ENCODE data around the gene EPN3. TPM values are rescaled to one million over a fixed set of nuclear protein-coding genes. Genes with fewer than 3 reads are reported as not detected.

EPN3 gene
- polyA plus RNA-seq, 1 experiment = not detected

DNA sequence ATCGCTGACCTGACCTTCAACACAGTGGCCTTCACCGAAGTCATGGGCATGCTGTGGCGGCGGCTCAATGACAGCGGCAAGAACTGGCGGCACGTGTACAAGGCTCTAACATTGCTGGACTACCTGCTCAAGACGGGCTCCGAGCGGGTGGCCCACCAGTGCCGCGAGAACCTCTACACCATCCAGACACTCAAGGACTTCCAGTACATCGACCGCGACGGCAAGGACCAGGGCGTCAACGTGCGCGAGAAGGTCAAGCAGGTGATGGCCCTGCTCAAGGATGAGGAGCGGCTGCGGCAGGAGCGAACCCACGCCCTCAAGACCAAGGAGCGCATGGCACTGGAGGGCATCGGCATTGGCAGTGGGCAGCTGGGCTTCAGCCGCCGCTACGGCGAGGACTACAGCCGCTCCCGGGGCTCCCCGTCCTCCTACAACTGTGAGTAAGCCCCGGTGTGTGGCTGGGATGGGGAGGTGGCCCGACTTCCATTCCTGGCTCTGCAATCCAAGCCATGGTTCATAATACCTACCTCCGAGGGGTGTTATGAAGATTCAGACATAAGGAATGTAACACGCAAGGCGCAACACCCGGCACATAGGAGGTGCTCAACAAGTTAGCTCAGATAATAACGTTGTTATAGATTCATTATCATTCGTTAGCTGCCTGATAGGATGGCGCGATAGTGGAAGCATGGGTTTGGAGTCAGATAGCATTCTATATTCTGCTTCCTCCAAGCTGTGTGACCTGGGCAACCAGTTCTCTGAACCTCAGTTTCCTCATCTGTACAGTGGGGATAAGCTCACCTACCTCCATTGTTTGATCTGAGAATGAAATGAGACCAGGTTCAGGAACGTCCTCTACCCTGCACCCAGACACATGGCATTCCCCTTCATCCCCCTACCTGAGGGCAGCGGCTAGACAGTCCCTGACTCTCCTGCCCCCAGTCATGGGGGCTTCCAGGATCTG lies 4.4 kb downstream of the EPN3 start:
- peaks cover 14% of the 10 kb centered on the region for H3K27me3 ChIP-seq (ENCODE audit: control insufficient read depth, insufficient read depth, low read length)
- CTCF ChIA-PET = interaction anchor here (0.6 to 1.0 kb wide), 2 partner anchors 176 to 316 kb away, joined by 3 read pairs; no protein-coding TSS in a partner anchor

DNA sequence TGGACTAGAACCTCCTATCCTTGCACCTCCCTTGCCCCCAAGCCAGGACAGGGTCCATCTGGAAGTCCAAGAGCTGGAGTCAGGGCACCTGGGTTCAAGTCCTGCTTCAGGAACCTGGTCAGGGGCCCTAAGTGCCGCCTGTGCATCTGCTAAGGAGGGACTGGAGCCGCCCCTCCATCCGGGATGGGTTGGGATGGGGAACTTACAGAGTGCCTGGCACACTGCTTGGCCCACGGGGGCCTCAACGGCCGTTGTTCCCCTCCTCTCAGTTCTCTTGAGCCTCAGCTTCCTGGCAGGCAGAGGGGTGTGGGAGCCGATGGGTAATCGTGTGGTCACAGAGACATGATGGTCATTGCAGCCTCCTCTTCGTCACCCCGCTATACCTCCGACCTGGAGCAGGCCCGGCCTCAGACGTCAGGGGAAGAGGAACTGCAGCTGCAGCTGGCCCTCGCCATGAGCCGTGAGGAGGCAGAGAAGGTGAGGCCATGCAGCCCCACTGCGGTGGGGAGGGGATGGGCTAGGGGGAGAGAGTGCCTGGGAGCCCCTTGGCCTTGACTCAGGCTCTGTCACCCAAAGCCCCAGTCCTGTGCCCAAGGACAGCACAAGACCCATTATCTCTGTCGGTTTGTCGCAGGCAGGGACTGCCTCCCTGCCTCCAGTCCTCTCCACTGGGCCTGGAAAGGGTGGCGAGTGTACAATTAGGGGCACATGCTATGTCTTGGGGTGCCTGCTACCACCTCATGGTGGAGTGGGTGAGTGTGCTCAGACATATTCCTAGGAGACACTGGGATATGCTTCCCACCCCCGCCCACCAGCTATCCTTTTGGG lies 5.4 kb downstream of the EPN3 start:
- POLR2A ChIA-PET = no interaction called here
- TF ChIP-seq, protein P1, sequence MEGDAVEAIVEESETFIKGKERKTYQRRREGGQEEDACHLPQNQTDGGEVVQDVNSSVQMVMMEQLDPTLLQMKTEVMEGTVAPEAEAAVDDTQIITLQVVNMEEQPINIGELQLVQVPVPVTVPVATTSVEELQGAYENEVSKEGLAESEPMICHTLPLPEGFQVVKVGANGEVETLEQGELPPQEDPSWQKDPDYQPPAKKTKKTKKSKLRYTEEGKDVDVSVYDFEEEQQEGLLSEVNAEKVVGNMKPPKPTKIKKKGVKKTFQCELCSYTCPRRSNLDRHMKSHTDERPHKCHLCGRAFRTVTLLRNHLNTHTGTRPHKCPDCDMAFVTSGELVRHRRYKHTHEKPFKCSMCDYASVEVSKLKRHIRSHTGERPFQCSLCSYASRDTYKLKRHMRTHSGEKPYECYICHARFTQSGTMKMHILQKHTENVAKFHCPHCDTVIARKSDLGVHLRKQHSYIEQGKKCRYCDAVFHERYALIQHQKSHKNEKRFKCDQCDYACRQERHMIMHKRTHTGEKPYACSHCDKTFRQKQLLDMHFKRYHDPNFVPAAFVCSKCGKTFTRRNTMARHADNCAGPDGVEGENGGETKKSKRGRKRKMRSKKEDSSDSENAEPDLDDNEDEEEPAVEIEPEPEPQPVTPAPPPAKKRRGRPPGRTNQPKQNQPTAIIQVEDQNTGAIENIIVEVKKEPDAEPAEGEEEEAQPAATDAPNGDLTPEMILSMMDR (IDR thresholded peaks at IDR 0.05; ENCODE audit: insufficient read depth, low read depth, low read length) = no peak
- Histone ChIP-seq H3K36me3 (ENCODE audit: control insufficient read depth, insufficient read depth, low read length) (no peaks in the 10 kb centered on the region), H3K4me3 (ENCODE audit: low read depth, low read length) (no peak overlapping the region), H3K27me3 (ENCODE audit: control insufficient read depth, insufficient read depth, low read length) (peaks cover 4% of the 10 kb centered on the region)
- DNase-seq (ENCODE audit: low read depth) = no peak
- CTCF ChIA-PET = interaction anchor here (0.7 to 1.0 kb wide), 2 partner anchors 140 to 177 kb away, joined by 3 read pairs; no protein-coding TSS in a partner anchor

More for the DNA sequence above, 4.4 kb downstream of the EPN3 start:
- H3K36me3 ChIP-seq (ENCODE audit: control insufficient read depth, insufficient read depth, low read length) = no peaks in the 10 kb centered on the region
- H3K4me3 ChIP-seq (ENCODE audit: low read depth, low read length) = no peak overlapping the region
- no peak for DNase-seq (ENCODE audit: low read depth)
- TF ChIP-seq, protein P1 (IDR thresholded peaks at IDR 0.05; ENCODE audit: insufficient read depth, low read depth, low read length) = no peak
- POLR2A ChIA-PET = no interaction called here

DNA sequence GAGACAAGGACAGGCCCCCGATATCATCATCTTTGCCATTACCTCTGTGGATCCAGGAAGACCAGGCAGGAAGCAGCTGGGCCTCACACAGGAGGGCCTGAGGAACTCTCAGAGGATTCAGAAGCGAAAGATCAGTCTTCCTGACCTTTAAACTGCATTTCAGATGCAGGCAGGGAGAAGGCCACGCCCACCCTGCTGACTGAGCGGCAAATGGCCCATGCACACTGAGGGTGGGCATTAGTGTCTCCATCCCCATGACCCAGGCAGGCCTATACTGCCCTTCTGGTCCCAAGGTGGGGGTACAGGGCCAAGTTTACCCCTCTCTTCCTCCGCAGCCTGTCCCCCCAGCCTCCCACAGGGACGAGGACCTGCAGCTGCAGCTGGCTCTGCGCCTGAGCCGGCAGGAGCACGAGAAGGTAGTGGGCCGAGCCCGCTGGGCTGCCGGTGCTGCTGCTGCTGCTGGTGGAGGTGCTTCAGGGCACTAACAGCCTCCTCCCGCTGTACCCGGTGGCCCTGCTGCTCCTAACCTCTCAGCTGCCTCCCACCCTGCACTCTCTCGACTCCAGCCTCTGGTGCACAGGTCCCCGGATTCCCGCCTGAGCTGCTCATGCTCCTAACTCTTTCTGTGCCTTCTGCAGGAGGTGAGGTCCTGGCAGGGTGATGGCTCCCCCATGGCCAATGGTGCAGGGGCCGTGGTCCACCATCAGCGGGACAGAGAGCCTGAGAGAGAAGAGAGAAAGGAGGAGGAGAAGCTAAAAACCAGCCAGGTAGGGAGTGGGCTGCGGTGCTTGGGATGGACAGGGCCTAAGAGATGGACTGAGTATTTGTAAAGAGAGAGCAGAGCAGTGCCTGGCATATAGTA lies 6.2 kb downstream of the EPN3 start:
- H3K27me3 ChIP-seq (ENCODE audit: control insufficient read depth, insufficient read depth, low read length) = no peaks in the 10 kb centered on the region
- no peak overlapping the region for H3K4me3 ChIP-seq (ENCODE audit: low read depth, low read length)
- CTCF ChIA-PET = interaction anchor here (0.7 kb wide), 2 partner anchors 11 to 141 kb away, joined by 3 read pairs; no protein-coding TSS in a partner anchor
- POLR2A ChIA-PET = interaction anchor here (0.5 kb wide), 1 partner anchor 149 kb away, joined by 4 read pairs; no protein-coding TSS in a partner anchor
- TF ChIP-seq, protein P1 (IDR thresholded peaks at IDR 0.05; ENCODE audit: insufficient read depth, low read depth, low read length) = no peak
- DNase-seq (ENCODE audit: low read depth) = no peak
- no peaks in the 10 kb centered on the region for H3K36me3 ChIP-seq (ENCODE audit: control insufficient read depth, insufficient read depth, low read length)

DNA sequence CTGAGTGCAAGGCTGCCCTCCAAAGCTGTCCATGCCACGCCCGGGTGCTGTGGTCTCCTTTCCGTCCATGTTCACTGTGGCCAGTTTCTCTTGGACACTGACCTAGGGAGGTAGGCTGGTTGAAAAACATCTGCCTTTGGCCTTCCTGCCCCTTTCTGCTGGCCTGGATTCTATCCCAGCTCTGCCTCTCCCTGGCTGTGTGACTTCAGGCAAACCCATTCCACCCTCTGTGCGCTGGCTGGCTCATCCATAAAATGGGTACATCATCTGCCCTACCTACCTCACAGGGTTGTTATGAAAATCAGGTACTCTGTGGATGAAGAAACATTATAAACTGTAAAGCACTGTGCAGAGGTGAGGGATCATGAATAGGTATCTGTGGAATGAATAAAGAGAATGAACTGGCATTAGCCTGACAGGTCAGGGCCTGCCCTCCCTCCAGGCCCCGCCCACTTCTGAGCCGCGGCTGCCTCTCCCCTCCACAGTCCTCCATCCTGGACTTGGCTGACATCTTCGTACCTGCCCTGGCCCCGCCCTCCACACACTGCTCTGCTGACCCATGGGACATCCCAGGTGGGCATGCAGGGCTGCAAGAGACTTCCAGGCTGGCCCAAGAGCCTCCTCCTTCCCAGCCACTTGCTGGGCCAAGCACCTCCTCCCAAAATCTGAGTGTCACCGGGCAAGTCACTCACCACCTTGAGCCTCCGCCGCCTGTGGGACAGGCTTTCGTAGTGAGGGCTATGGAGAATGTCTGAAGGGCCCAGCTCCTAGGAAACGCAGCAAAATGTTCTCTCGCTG lies 7.4 kb downstream of the EPN3 start:
- ChIA-PET CTCF (interaction anchor here (0.5 to 0.7 kb wide), 2 partner anchors 12 to 102 kb away, joined by 3 read pairs; no protein-coding TSS in a partner anchor), POLR2A (no interaction called here)
- DNase-seq (ENCODE audit: low read depth) = no peak

More for the DNA sequence above, 7.4 kb downstream of the EPN3 start:
- no peaks in the 10 kb centered on the region for H3K27me3 ChIP-seq (ENCODE audit: control insufficient read depth, insufficient read depth, low read length)
- H3K4me3 ChIP-seq (ENCODE audit: low read depth, low read length) = no peak overlapping the region
- no peaks in the 10 kb centered on the region for H3K36me3 ChIP-seq (ENCODE audit: control insufficient read depth, insufficient read depth, low read length)
- TF ChIP-seq, protein P1 (IDR thresholded peaks at IDR 0.05; ENCODE audit: insufficient read depth, low read depth, low read length) = no peak
